CD4-positive, alpha-beta T cell treated with Interleukin-6 at 100 ng/mL for 8 hours (primary cell): ENCODE measurements around the gene CSGALNACT2.

Experiments
- DNase-seq: peaks from one replicate; pipeline ENCODE4 v3.0.0-alpha.2; 2020; ENCODE audit warnings: mixed read lengths, low spot score

The CSGALNACT2 gene

GRCh38 chr10:43186150-43186549 is 47.9 kb downstream of the CSGALNACT2 start:
- no peak for DNase-seq

GRCh38 chr10:43187213-43187612 is 49.0 kb downstream of the CSGALNACT2 start:
- no peak for DNase-seq

- DNase-seq = no peak
These were observed 50.5 kb downstream of the CSGALNACT2 start for GRCh38 chr10:43188702-43189101.

- no peak for DNase-seq
These were observed 52.0 kb downstream of the CSGALNACT2 start for GRCh38 chr10:43190289-43190688.

- no peak for DNase-seq
These were observed 52.5 kb downstream of the CSGALNACT2 start for GRCh38 chr10:43190775-43191174.

GRCh38 chr10:43192884-43193283 is 54.6 kb downstream of the CSGALNACT2 start:
- no peak for DNase-seq

GRCh38 chr10:43193496-43194080 is 55.3 kb downstream of the CSGALNACT2 start:
- no peak for DNase-seq

- DNase-seq = no peak
These were observed 56.0 kb downstream of the CSGALNACT2 start for GRCh38 chr10:43194266-43194665.

- DNase-seq = no peak
These were observed 56.6 kb downstream of the CSGALNACT2 start for GRCh38 chr10:43194859-43195258.

- DNase-seq = no peak
These were observed 57.3 kb downstream of the CSGALNACT2 start for GRCh38 chr10:43195557-43195956.

GRCh38 chr10:43196131-43196980 is 58.1 kb downstream of the CSGALNACT2 start:
- no peak for DNase-seq

- DNase-seq = no peak
These were observed 59.0 kb downstream of the CSGALNACT2 start for GRCh38 chr10:43196981-43197833.

GRCh38 chr10:43197834-43198681 is 59.8 kb downstream of the CSGALNACT2 start:
- no peak for DNase-seq

GRCh38 chr10:43198682-43199005 is 60.4 kb downstream of the CSGALNACT2 start:
- no peak for DNase-seq

- no peak for DNase-seq
These were observed 60.9 kb downstream of the CSGALNACT2 start for GRCh38 chr10:43199088-43199683.

GRCh38 chr10:43199684-43200537 is 61.7 kb downstream of the CSGALNACT2 start:
- no peak for DNase-seq

- DNase-seq = no peak
These were observed 62.5 kb downstream of the CSGALNACT2 start for GRCh38 chr10:43200538-43201390.

GRCh38 chr10:43201545-43202131 is 63.4 kb downstream of the CSGALNACT2 start:
- DNase-seq = no peak

GRCh38 chr10:43202224-43202656 is 64.0 kb downstream of the CSGALNACT2 start:
- DNase-seq = peak; percentile 37
